ENCODE results near the gene RUVBL1.

DNA sequence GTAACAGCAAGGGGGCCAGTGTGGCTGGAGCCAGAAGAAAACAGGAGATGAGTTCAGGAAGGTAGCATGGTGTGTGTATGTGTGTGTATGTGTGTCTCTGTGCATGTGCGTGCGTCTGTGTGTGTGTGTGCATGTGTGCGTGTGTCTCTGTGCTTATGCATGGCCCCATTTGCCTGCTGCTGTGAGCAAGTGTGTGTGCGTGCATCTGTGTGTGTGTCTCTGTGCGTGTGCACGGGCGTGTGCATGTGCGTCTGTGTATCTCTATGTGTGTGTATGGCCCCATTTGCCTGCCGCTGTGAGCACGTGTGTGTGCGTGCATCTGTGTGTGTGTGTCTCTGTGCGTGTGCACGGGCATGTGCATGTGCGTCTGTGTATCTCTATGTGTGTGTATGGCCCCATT, 22.6 kb upstream of the RUVBL1 start:
- TF ChIP-seq, protein P1, sequence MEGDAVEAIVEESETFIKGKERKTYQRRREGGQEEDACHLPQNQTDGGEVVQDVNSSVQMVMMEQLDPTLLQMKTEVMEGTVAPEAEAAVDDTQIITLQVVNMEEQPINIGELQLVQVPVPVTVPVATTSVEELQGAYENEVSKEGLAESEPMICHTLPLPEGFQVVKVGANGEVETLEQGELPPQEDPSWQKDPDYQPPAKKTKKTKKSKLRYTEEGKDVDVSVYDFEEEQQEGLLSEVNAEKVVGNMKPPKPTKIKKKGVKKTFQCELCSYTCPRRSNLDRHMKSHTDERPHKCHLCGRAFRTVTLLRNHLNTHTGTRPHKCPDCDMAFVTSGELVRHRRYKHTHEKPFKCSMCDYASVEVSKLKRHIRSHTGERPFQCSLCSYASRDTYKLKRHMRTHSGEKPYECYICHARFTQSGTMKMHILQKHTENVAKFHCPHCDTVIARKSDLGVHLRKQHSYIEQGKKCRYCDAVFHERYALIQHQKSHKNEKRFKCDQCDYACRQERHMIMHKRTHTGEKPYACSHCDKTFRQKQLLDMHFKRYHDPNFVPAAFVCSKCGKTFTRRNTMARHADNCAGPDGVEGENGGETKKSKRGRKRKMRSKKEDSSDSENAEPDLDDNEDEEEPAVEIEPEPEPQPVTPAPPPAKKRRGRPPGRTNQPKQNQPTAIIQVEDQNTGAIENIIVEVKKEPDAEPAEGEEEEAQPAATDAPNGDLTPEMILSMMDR (IDR thresholded peaks at IDR 0.05; ENCODE audit: insufficient read depth, low read length): no peak
- TF ChIP-seq POLR2AphosphoS5 (IDR thresholded peaks at IDR 0.05; ENCODE audit: low read depth): no peak
- TF ChIP-seq, protein P2, sequence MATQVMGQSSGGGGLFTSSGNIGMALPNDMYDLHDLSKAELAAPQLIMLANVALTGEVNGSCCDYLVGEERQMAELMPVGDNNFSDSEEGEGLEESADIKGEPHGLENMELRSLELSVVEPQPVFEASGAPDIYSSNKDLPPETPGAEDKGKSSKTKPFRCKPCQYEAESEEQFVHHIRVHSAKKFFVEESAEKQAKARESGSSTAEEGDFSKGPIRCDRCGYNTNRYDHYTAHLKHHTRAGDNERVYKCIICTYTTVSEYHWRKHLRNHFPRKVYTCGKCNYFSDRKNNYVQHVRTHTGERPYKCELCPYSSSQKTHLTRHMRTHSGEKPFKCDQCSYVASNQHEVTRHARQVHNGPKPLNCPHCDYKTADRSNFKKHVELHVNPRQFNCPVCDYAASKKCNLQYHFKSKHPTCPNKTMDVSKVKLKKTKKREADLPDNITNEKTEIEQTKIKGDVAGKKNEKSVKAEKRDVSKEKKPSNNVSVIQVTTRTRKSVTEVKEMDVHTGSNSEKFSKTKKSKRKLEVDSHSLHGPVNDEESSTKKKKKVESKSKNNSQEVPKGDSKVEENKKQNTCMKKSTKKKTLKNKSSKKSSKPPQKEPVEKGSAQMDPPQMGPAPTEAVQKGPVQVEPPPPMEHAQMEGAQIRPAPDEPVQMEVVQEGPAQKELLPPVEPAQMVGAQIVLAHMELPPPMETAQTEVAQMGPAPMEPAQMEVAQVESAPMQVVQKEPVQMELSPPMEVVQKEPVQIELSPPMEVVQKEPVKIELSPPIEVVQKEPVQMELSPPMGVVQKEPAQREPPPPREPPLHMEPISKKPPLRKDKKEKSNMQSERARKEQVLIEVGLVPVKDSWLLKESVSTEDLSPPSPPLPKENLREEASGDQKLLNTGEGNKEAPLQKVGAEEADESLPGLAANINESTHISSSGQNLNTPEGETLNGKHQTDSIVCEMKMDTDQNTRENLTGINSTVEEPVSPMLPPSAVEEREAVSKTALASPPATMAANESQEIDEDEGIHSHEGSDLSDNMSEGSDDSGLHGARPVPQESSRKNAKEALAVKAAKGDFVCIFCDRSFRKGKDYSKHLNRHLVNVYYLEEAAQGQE (IDR thresholded peaks at IDR 0.05; ENCODE audit: insufficient replicate concordance, low read depth): no peak
